ENCODE measurements around the gene OXT.

OXT gene

GRCh38 chr20:3032624-3033023 lies 38.8 kb upstream of the OXT start:
- TF ChIP-seq REST (IDR thresholded peaks at IDR 0.05; ENCODE audit: insufficient read depth in 1 of 2, low read depth in 2 of 2, low read length in 2 of 2) = no peak
- TF ChIP-seq FOXP2 (optimal IDR thresholded peaks at IDR 0.05; ENCODE audit: borderline replicate concordance, extremely low read depth, extremely low read length, insufficient read depth) = no peak
- TF ChIP-seq SIN3A (IDR thresholded peaks at IDR 0.05; ENCODE audit: borderline replicate concordance, insufficient read depth, low read length) = no peak
- no peak for TF ChIP-seq POLR2AphosphoS5 (IDR thresholded peaks at IDR 0.05; ENCODE audit: low read depth, low read length)
- TF ChIP-seq TAF1 (IDR thresholded peaks at IDR 0.05; ENCODE audit: borderline replicate concordance, insufficient read depth, low read length) = no peak

- no peak for TF ChIP-seq FOXP2 (optimal IDR thresholded peaks at IDR 0.05; ENCODE audit: borderline replicate concordance, extremely low read depth, extremely low read length, insufficient read depth)
- TF ChIP-seq POLR2AphosphoS5 (IDR thresholded peaks at IDR 0.05; ENCODE audit: low read depth, low read length) = no peak
- no peak for TF ChIP-seq TAF1 (IDR thresholded peaks at IDR 0.05; ENCODE audit: borderline replicate concordance, insufficient read depth, low read length)
- no peak for TF ChIP-seq SIN3A (IDR thresholded peaks at IDR 0.05; ENCODE audit: borderline replicate concordance, insufficient read depth, low read length)
- no peak for TF ChIP-seq REST (IDR thresholded peaks at IDR 0.05; ENCODE audit: insufficient read depth in 1 of 2, low read depth in 2 of 2, low read length in 2 of 2)
Observed at GRCh38 chr20:3037654-3038053, 33.8 kb upstream of the OXT start.

- TF ChIP-seq POLR2AphosphoS5 (IDR thresholded peaks at IDR 0.05; ENCODE audit: low read depth, low read length) (no peak), REST (IDR thresholded peaks at IDR 0.05; ENCODE audit: insufficient read depth in 1 of 2, low read depth in 2 of 2, low read length in 2 of 2) (no peak), FOXP2 (optimal IDR thresholded peaks at IDR 0.05; ENCODE audit: borderline replicate concordance, extremely low read depth, extremely low read length, insufficient read depth) (no peak), TAF1 (IDR thresholded peaks at IDR 0.05; ENCODE audit: borderline replicate concordance, insufficient read depth, low read length) (no peak), SIN3A (IDR thresholded peaks at IDR 0.05; ENCODE audit: borderline replicate concordance, insufficient read depth, low read length) (no peak)
Observed at GRCh38 chr20:3038454-3038853, 33.0 kb upstream of the OXT start.

GRCh38 chr20:3039426-3039825 lies 32.0 kb upstream of the OXT start:
- TF ChIP-seq FOXP2 (optimal IDR thresholded peaks at IDR 0.05; ENCODE audit: borderline replicate concordance, extremely low read depth, extremely low read length, insufficient read depth) (no peak), POLR2AphosphoS5 (IDR thresholded peaks at IDR 0.05; ENCODE audit: low read depth, low read length) (no peak), TAF1 (IDR thresholded peaks at IDR 0.05; ENCODE audit: borderline replicate concordance, insufficient read depth, low read length) (no peak), SIN3A (IDR thresholded peaks at IDR 0.05; ENCODE audit: borderline replicate concordance, insufficient read depth, low read length) (no peak), REST (IDR thresholded peaks at IDR 0.05; ENCODE audit: insufficient read depth in 1 of 2, low read depth in 2 of 2, low read length in 2 of 2) (no peak)

- TF ChIP-seq FOXP2 (optimal IDR thresholded peaks at IDR 0.05; ENCODE audit: borderline replicate concordance, extremely low read depth, extremely low read length, insufficient read depth) (no peak), REST (IDR thresholded peaks at IDR 0.05; ENCODE audit: insufficient read depth in 1 of 2, low read depth in 2 of 2, low read length in 2 of 2) (no peak), TAF1 (IDR thresholded peaks at IDR 0.05; ENCODE audit: borderline replicate concordance, insufficient read depth, low read length) (no peak), SIN3A (IDR thresholded peaks at IDR 0.05; ENCODE audit: borderline replicate concordance, insufficient read depth, low read length) (no peak), POLR2AphosphoS5 (IDR thresholded peaks at IDR 0.05; ENCODE audit: low read depth, low read length) (no peak)
Observed at GRCh38 chr20:3040086-3040485, 31.3 kb upstream of the OXT start.

Data from PFSK-1 (cell line).